ENCODE results near the gene TPCN1.

Gene TPCN1

DNA sequence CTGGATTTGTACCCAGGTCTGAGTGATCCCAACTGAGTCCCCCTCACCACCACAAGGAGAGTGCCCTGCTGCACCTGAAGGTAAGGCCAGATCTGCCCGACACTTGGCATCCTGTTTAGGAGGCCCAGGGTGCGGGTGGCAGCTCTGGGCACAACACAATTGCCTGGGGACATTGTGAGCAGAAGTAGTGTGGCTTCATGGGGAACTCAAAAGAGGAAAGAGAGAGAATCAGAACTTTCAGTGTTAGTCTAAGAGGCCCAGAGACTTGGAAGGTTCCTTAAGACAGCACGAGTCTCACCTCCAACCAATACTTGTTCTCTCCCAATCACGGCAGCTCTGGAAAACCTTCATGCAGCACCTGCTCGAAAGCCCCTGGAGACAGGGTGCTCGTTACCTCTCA is 120.3 kb downstream of the TPCN1 start:
- DNase-seq (ENCODE audit: low spot score): no peak

DNA sequence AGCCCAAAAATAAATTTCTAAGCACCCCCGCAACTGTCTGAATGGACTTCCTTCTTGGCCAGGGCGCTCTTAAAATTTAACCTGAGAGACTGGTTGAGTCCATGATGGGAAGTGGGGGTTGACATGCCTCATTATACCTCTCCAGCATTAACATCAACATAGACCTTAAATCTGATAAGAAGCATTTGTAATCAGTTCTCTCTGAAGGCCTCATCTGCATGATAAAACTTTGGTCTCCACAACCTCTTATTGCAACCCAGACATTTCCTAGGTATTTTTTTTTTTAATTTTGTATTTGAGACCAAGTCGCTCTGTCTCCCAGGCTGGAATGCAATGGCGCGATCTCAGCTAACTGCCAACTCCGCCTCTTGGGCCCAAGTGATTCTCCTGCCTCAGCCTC is 124.1 kb downstream of the TPCN1 start:
- no peak for DNase-seq (ENCODE audit: low spot score)

- DNase-seq (ENCODE audit: low spot score): no peak
These were observed 125.1 kb downstream of the TPCN1 start for GRCh38 chr12:113346353-113346752.

DNA sequence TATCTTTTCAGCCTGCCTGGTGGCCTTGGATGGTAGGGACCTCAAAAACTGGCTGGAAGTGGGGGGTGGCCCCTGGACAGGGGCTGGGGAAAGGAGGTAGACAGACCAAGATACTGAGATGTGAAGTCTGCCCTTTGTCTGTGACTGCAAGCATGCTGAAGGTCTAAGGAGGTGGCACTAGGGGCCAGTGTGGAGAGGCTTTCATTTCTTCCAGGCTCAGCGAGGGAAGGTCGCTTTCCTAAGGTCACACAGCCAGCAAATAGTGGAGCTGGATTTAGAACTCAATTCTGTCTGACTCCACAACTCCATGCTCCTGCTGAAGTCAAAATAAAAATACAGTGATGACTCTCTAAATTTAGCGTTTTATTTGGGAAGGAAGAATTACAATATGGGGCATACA is 125.8 kb downstream of the TPCN1 start:
- no peak for DNase-seq (ENCODE audit: low spot score)

GRCh38 chr12:113347892-113348291 is 126.6 kb downstream of the TPCN1 start:
- no peak for DNase-seq (ENCODE audit: low spot score)
